Fibroblast of villous mesenchyme (primary cell): ENCODE data around the gene CORO1C. TPM values are rescaled to one million over a fixed set of nuclear protein-coding genes. Genes with fewer than 3 reads are reported as not detected.

Experiments used
- DNase-seq: peaks from one replicate; pipeline ENCODE4 v3.0.0-alpha.2; 2010; ENCODE audit warnings: low read depth
- H3K4me3 ChIP-seq: 2 replicates; pipeline ENCODE4 v1.5.1; 2011; ENCODE audit warnings: low read depth, mild to moderate bottlenecking, low read length
- total RNA-seq: library from RNA; depleted of rRNA; stranded (reverse); fragments of >200 nt; gene quantifications from 2 replicates; pipeline ENCODE4 v1.2.3, GENCODE V29; 2012
- TF ChIP-seq, protein P1 (sequence below): IDR thresholded peaks from 2 replicates; pipeline ENCODE4 v1.5.1; 2012; ENCODE audit warnings: low read depth, mild to moderate bottlenecking, low read length; ENCODE audit not compliant: insufficient read depth

CORO1C gene
- total RNA-seq, 1 donor: 433 TPM

DNA sequence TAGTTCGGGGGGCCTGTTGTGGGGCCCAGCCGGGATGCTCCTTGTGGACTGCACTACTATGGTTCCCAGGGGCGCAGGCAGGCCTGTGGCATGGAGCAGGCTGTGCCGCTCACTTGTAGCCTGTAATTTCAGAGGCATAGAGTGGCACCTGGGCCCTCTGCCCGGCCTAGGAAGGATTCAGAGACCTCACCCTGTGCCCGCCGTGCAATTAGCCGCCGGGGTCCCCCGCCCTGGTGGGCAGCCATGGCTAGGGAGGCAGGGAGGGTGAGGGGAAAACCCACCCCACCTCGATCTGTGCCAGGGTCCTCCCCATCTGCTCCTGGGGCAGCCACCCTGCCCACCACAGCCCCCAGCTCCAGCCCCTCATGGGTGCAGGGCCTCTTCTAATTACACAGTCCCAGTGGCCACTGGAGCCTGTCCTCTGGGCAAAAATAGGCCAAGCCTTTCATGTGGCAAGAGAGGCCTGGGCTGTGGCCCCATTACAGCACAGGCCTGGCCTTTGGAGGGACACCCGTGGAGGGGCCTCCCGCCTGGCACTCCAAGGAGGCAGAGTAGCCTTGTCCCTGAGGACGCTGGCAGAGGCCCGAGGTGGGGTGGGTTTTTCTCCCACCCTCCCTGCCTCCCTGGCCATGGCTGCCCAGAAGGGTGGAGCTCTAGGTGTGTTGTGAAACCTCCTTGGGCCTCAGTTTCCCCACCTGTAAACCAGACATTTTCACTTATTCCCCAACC is 128.2 kb downstream of the CORO1C start:
- no peak for DNase-seq
- TF ChIP-seq, protein P1, sequence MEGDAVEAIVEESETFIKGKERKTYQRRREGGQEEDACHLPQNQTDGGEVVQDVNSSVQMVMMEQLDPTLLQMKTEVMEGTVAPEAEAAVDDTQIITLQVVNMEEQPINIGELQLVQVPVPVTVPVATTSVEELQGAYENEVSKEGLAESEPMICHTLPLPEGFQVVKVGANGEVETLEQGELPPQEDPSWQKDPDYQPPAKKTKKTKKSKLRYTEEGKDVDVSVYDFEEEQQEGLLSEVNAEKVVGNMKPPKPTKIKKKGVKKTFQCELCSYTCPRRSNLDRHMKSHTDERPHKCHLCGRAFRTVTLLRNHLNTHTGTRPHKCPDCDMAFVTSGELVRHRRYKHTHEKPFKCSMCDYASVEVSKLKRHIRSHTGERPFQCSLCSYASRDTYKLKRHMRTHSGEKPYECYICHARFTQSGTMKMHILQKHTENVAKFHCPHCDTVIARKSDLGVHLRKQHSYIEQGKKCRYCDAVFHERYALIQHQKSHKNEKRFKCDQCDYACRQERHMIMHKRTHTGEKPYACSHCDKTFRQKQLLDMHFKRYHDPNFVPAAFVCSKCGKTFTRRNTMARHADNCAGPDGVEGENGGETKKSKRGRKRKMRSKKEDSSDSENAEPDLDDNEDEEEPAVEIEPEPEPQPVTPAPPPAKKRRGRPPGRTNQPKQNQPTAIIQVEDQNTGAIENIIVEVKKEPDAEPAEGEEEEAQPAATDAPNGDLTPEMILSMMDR: no peak
- no peak overlapping the region for H3K4me3 ChIP-seq

DNA sequence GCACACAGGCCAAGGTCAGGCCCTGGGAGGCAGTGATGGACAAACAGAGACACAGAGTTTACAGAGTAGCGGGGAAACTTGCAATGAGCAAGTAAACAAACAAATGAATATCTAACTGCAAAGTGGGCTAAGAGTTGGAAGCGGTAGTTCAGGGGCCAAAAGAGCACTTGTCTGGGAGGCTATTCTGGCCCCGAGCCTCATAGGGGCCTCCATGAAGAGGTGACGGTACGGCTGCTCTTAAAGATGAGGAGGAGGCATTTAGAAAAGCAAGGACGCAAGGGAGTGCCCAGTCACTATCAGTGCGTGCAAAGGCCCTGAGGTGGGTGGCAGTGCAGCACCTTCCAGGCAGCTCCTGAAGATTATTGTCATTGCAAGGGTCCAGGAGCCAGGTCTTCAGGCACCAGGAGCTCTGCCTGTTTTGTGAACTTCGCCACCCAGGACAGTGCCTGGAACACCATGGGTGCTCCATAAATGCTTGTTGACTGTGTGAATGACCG is 129.1 kb downstream of the CORO1C start:
- H3K4me3 ChIP-seq: no peak overlapping the region
- DNase-seq: no peak
- TF ChIP-seq, protein P1: no peak

DNA sequence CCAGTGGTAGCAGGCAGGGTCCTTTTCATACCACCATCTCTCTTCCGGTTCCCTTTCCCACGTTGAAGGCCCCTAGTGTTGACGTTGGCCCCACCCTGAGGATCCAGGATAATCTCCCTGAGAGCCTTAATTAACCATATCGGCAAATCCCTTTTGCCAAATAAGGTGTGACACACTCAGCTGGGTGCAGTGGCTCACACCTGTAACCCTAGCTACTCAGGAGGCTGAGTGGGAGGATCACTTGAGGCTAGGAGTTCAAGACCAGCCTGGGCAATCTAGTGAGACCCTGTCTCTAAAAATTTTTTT is 130.7 kb downstream of the CORO1C start:
- TF ChIP-seq, protein P1: no peak
- no peak overlapping the region for H3K4me3 ChIP-seq
- DNase-seq: no peak

DNA sequence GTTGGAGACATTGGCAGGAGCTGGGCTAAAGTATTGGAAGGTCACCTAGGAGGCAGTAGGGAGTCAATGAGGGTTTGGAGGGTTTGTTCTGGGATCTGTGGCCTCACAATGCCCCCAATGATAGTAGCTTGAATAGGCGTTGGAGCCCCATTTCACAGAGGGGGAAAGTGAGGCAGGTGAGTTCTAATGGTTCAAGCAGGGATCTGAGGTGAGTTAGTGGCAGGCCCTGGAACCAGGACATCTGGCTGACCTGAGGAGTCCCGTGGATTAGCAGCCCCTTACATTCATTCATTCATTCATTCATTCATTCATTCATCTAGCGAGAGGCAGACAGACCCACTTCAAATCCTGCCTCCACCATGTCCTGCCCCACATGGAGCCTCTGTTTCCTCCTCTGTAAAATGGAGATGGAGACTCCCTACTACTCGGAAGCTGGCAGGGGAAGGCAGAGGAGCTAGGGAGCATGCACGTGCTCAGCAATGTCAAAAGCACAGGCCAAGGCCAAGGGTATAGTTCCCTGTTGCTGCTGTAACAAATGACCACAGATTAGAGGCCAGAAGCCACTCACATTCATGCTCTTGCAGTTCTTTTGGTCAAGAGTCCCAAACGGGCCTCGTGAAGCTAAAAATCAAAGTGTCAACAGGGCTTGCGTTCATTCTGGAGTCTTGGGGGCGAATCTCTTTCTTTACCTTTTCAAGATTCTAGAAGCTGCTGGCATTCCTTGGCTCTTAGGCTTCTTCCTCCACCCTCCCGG is 131.2 kb downstream of the CORO1C start:
- H3K4me3 ChIP-seq: no peak overlapping the region
- TF ChIP-seq, protein P1: no peak
- DNase-seq: no peak

DNA sequence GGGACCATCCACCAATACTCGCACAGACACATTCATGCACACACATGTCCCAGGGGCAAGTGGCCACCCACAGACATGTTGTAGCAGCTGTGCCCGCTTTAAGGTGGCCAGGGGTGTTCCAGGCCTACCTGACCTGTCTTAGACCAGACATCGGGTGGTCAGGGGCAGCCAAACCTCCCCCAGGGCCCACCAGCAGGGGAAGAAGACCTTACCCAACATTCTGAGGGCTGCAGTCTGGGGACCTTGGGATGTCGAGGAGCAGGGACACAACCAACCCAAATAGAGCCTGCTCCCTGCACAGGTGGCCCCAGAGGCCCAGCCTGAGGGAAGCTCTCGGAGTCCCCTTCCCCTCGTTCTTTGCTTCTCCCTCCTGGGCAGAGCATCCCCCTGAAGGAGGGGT is 131.8 kb downstream of the CORO1C start:
- H3K4me3 ChIP-seq: no peak overlapping the region
- TF ChIP-seq, protein P1: no peak
- no peak for DNase-seq

DNA sequence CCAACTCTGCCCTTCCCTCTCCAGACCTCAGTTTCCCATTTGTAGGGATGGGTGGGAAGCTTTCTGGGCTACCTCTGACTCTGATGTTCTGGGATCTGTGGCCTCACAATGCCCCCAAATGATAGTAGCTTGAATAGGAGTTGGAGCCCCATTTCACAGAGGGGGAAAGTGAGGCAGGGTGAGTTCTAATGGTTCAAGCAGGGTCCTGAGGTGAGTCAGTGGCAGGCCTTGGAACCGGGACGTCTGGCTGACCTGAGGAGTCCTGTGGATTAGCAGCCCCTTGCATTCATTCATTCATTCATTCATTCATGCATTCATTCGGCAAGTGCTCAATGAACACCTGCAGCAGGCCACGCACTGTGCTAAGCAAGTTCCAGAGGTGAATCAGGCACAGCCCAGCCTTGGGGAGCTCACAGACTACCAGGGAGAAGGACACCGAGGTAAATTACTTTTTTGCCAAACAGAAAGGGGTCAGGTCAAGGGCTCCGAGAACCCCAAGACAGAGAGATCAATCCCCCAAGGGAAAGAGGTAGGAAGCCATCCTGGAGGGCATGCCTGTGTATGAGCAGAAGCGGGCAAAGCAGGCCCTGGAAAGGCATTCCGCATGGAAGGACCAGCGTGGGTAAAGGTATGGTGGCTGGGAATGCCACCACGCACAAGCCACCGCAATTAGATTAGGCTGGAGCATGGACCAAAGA is 132.6 kb downstream of the CORO1C start:
- H3K4me3 ChIP-seq: peak overlapping the region; percentile 74
- no peak for DNase-seq
- TF ChIP-seq, protein P1: no peak
